Measurements from ENCODE around the gene ATXN3L.
A peak's percentile ranks its signal among the peaks of the same experiment; 100 is the strongest.
"Not testable (repeated sequence)": the region's sequence is repeated elsewhere in the genome, so short reads cannot be mapped to it uniquely, and the experiment has no call there.

Gene ATXN3L

DNA sequence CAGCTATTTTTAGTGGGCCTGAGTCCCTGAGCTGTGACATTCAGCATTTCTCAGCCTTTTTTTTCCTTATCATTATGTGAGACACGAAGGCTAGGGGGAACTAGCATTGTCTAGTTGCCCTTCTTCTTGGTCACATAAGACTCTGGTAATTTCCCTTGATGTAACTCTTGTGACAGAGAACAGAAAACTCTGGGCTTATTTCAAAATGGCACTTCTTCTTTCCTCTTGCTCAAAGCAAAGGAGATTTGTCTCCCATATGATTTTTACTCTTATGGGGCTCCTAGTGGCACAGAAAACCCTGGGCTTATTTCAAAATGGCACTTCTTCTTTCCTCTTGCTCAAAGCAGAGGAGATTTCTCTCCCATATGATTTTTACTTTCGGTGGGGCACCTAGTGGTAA is 14.7 kb downstream of the ATXN3L start:
- no peak for FAIRE-seq

DNA sequence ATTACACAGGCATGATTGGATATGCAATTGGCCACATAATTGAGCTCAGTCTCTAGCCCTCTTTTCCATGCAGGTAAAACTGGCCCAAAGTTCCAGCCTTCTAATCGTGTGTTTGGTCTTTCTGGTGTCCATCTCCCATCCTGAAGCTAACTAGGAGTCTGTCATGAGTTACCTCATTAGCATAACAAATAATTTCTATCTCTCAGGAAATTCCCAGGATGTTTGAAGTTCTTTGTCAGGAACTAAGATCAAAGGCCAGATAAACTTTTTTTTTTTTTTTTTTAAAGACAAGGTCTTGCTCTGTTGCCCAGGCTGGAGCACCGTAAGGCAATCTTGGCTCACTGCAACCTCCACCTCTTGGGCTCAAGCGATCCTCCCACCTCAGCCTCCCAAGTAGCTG is 15.8 kb downstream of the ATXN3L start:
- no peak for FAIRE-seq

DNA sequence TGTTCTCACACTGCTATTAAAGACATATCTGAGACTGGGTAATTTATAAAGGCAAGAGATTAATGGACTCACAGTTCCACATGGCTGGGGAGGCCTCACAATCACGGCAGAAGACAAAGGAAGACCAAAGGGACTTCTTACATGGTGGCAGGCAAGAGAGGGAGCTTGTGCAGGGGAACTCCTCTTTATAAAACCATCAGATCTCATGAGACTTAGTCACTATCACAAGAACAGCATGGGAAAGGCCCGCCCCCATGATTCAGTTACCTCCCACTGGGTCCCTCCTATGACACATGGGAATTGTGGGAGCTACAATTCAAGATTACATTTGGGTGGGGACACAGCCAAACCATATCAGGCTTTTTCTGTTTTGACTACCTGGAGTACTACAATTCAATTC is 16.6 kb downstream of the ATXN3L start:
- not testable (repeated sequence) for FAIRE-seq

DNA sequence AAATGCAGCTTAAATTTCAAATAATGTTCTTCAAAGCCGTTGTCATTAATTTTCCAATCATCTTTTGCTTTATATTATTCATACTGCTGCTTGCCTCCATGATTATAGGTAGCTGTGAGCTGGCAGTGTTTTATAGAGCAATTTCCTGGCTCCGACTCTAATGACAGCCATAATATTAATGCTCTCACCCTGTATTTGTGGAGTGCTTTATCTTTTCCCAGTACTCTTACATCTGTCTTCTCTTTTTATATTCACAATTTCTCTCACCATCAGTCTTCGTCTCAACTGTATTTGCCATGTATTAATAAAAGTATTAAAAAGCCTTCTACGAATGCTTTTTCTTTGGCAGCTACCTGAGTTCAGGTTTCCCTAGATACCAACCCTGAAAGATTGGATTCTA is 21.0 kb downstream of the ATXN3L start:
- FAIRE-seq, result no peak

DNA sequence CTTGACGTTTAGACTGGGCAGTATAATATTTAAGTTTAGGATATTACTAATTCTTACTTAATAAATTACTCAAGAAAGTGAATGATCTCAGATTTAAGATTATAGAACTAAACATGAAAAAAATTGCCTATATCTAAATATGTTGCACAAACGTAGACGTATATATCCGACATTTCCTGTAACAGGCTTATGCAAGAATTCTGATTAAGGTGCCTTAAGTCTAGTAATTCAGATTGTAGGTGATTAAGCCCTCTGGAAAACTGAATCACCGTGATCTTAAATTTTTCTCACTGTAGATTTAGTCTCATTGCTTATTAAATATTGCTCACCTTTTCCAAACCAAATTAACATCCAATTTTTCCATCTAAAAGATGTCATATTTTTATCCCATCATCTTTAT is 24.0 kb downstream of the ATXN3L start:
- no peak for FAIRE-seq

DNA sequence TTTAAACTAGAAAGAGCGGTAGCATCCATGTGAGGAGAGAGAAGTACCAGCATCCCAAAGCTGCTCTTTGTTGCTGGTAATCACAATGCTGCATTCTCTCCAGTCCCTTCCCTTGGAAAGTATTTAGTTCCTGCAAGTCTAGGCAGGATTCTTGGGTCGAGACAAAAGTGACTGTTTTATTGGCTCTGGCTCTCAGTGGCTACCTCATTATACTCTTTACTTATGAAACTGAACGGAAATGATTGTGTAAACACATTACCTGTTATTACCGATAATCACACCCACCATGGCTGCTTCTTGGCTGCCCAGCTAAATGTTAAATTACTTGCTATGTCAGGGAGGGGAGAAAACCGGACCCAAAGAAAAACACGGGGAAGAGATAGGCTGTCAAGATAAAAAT is 26.2 kb downstream of the ATXN3L start:
- no peak for FAIRE-seq

DNA sequence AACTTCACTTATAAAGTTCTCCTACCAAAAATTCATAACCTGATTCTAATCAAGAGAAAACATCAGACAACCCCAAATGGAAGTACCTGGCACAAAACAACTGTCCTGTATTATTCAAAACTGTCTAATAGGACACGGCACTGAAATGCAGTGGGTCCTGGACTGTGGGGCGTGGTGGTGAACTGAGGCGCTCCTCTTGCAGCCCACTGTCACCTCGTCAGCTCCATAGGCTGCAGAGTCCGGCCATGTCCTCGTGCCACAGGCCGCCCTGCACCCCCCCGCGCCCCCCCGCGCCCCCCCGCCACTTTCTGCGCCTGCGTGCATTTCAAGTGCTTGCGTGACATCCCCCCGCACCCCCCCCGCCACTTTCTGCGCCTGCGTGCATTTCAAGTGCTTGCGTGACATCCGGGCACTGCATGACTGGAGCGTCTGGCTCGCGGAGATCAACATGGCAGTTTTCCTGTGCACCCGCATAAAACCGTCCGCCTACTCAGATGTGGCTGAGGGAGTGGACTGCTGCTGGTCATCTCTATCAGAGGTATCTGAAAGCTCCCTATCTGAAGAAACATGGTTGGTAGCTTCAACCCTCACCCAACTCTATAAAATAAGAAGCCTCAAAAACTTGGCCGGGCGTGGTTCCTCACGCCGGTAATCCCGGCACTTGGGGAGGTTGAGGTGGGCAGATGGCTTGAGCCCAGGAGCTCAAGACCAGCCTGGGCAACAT is 28.8 kb downstream of the ATXN3L start:
- FAIRE-seq, result no peak

DNA sequence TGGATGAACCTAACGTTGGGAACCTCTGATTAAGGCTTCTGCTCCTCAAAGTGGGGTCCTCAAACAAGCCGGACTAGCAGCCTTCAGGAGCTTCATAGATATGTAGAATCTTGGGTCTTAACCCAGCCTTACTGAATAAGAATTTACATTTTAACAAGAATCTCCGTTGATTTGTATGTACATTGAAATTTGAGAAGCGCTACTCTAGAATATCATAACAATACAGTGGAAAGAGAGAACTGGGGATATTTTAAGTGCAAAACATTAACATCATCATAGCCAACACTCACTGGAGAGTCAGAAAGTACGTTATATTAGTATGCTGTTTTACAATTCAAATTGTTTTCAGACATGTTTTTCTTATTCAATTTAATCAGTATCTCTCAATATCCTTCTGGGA is 31.2 kb downstream of the ATXN3L start:
- peak; percentile 90 for FAIRE-seq

DNA sequence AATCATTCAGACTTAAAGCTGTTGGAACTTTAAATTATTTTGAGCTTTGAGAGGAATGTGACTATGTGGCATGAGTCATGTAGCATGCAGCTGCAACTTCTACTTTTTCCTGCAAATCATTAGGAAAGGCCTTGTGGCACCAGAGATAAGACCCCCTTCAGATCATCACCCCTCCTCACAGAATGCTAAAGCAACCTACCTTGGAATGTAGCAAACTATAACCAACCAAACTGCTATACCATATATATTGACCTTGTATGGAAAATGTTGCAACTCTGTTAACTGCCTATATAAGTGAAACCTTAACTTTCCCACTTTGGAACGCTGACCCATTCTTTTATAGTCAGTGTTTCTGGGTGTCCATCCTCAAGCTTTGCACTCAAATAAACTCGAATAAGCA is 32.0 kb downstream of the ATXN3L start:
- FAIRE-seq, result no peak

DNA sequence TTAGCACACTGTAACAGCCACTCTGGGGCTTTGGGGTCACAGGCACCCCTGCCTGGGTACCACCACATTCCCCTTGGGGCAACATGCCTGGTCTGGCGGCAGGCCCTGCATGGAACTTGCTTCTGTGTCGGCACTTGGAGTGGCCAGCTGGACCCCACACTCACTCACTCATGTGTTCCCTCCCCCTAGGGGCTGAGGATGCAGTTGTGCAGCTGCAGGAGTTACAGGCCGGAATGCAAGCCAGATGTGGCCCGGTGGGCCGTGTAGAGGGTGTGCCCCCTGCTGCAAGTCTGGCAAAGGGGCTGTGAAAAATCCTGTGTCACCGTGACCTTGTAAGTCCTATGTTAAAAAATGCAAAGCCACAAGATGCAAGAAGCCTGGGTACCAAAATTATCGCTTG is 34.2 kb downstream of the ATXN3L start:
- no peak for FAIRE-seq

DNA sequence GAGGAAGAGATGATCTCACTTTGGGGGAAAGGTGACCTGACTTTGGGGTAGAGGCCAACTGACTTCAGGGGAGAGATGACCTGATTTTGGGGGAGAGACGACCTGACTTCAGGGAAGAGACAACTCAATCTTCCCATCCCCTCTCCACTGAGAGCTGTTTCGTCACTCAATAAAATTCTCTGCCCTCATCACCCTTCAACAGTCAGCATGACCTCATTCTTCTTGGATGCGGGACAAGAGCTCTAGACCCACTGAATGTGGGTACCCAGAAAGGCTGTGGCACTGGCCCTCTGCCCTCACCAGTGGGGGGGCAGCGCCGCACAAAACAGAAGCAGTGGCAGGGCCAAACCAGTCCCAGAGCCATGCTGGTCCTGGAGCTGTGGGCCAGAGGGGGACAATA is 34.6 kb downstream of the ATXN3L start:
- FAIRE-seq, result no peak

DNA sequence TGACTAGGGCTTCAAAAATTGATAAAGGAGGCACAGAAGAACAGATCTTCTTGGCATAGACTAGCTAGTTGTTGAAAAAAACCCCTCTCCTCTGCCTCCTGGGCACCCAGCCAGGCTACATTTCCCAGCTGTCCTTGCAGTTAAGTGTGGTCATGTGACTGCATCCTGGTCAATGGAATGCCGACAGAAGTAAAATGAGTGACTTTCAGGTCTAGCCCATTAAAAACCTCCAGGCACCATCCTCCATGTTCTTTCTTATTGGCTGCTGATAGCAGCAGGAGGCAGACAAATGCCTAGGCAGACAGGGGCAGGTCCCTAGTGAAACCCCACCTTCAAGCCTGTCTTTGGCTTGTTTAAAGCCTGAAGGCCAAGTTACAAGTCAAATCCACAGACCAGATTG is 35.3 kb downstream of the ATXN3L start:
- no peak for FAIRE-seq

DNA sequence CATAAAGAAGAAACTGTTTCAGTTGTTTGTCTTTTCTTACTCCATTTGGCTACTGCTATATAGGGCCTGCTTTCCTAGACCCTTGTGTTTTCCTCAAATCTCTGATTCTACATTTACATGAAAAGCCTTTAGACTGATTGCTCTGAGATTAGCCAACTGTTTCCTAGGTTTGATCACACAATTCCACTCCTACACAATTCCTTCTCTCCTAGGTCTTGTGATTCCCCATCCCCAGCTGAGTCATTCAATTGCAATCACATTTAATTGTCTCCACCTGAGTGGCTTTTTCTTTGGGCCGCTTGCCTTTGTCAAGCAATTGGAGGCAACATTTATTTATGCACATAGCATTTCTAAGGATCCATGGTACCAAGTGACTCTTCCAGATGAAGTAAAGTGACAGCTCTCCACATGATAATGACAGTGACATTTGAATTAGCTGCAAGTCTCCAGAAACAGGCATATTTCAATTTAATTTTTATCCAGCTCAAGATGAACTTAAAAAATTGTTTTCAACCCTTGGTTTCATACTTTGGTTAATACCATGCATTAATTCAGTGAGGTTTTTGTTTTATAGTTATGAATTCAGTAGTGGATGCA is 35.8 kb downstream of the ATXN3L start:
- FAIRE-seq, result no peak

DNA sequence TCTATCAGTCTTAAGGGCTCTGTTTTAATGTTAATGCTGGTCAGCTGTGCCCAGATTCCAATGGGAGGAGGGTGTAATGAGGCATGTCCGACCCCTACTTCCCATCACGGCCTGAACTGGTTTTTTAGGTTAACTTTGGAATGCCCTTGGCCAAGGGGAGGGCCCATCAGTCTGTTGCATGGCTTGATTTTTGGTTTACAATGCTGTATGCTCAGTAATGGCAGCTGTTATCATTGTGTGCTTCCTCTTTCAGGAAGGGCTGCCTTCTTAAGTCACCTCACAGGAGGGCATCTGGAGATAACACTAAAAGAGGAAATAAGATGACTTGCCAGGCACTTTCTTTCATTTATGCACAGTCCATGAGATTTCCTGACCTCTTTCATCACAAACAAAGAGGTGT is 36.3 kb downstream of the ATXN3L start:
- FAIRE-seq, result no peak

DNA sequence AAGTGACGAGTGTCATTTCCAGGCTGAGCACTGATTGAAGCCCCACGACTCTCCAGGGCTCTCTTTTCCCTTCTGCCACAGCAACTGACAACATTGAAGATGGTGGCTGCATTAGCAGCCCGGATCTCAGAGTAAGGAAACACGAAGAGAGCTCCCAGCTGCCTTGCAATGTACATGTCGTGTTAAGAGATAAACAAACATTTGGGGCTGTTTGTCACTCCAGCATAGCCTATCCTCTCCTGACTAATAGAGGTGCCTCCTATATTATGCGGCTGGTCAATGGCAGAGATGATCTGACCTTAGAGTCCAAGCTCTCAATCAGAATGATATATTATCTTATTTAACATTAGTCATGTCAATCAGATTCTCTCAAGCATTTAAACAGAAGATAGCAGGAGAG is 38.6 kb downstream of the ATXN3L start:
- no peak for FAIRE-seq

DNA sequence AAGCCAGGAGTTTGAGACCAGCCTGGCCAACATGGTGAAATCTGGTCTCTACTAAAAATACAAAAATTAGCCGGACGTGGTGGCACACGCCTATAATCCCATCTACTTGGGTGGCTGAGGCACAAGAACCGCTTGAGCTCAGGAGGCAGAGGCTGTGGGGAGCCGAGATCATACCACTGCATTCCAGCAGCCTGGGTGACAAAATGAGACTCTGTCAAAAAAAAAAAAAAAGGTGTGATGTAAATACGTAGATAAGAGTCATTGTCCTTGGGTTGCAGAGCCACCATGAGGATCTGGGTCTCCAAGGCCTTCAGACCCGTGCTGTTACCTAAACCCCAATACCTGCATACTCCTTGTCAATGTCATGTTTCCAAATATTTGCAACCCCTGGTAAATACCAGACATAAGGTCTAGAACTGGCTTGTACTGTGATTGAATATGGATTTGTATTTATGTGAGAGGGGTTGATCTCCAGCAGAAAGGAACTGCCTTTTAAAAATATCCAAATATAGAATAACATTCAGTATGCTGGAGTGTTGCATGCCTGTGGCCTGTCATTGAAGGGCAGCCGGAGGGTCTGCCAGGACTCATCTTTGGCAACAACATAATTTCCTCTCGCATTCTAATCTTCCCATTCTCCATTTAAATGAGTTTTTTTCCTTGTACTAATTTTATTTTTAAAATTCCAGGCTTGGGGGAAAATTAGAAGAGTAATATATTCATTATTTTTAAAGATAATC is 40.4 kb downstream of the ATXN3L start:
- FAIRE-seq, result no peak

DNA sequence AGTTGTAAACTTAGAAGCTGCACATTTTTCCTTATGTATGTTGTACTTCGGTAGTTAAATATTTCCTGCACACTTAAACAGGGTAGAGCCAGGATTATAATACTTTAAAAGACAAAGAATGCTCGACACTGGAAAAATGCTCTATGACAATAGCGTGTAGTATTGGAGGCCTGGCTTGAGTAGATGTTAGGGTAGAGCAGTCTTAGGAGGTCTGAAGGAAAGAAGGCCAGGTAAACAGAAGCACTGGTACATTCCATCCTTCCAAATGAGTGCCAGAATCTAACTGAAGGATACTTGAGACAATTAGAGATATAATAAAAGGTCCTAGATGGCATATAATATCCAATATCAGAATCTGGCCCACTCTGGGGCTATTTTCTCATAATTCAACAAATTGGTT is 42.3 kb downstream of the ATXN3L start:
- no peak for FAIRE-seq

DNA sequence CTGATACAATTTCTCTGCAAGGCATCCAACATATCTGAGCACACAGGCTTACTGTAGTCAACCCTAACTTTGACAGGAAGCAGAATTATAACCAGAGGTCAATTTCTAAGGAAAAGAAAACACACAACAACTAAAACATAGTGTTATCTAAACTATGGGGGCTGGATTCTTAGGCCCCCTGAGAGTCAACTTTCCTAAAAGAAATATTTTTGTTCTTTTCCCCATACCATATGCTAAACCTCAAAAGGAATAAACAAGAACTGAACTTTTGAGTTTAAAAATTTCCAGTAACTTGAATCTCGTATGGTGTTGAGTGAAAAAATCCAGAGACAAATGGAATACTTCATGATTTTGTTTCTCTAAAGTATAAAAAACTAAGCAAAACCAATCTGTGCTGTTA is 42.9 kb downstream of the ATXN3L start:
- peak; percentile 58 for FAIRE-seq

DNA sequence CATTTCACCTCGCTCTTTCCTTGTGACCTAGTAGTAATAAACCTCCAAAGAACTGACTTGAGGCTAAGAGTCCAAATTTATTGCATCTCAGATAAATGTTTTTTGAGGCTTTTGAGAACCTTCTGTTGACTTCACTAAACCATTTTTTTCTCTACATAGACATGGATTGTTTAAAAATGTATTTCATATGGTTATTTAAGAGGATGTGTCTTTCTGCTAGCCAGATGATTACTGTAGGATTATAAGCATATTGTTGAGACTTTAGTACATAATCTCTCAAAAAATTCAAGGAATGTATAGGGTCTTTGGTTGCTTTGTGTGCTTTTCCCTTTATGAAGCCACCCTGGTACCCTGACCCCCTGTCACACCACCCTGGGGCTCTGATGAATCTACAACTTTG is 44.8 kb downstream of the ATXN3L start:
- no peak for FAIRE-seq

DNA sequence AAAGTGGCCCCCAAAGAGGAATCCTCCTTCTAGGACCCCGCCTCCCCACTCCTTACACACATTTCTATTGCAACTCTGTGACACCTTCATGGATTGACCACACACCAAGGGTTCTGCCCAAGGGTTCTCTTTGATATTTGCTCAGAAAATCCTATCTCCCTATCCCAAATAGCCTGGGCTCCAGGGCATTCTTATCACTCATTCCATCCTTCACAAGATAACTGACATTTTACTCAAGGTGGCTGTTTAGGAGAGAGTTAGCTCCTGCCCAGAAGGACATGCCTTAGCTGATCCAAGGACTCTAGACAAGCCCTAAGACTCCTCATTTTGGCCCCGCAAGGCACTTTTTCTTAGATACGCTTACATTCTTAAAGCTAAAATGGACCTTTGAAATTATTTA is 47.4 kb downstream of the ATXN3L start:
- FAIRE-seq, result no peak

DNA sequence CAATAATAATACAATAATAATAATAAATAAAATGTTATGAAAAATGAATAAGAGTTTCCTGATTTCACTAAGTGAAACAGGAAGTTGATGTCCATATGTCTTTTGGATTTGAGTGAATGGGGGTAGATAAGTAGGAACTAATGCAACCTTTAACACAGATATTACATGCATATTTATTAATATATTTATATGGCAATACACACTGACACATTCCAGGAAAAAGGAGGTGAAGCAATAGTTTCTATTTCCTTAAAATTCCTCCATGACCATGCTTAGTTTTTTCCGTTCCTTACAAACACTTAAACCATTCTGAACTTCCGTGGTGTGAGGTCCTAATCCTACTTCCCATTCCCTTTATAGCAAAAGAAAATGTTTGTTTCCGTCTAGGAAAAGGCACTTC is 48.3 kb downstream of the ATXN3L start:
- FAIRE-seq, result peak; percentile 43

DNA sequence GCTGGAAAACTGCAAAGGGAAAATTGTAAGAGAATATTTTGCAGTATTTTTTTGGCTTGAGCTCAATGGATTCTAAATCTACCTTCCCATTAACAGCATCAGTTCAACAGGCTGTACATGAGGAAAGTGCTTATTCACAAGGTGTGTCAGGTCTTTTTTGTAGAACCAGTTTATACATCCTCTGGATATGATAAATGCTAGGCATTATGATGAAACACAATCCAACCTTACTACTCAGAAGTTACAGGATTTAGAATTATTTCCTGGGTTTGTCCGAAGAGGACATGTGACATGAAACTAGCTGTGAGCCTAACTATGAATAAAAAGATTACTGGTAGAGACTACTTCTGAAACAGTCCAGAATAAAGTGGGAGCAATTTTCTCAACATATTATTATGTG is 49.5 kb downstream of the ATXN3L start:
- no peak for FAIRE-seq

DNA sequence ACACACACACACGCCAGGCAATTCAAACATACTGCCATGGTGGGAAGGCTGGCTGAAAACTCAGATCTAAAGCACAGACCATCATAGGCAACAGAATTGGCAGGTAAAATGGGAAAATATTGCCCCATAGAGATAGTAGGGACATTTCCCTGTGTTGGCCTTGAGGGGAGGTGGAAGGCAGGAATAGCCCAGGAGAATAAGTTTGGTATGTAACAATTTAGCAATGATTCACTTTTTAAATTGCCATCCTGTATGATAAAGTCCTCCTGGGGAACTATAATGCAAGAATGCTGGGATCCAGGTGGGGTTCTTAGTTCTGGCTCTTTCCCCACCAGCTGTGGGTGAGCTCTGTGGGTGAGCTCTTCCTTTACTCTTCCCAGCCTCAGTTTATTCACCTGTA is 51.0 kb downstream of the ATXN3L start:
- FAIRE-seq, result no peak

Data from colon (tissue), 2 donors.